Common myeloid progenitor, CD34-positive (primary cell): ENCODE measurements around the gene ATAT1.
"Not testable (repeated sequence)": the region's sequence is repeated elsewhere in the genome, so short reads cannot be mapped to it uniquely, and the experiment has no call there.

Source experiments
- CTCF ChIA-PET: fragments of 350-600 bp; sonication (Branson Sonifier 250); formaldehyde crosslinking; loops from one replicate; lab custom pipeline; 2021; ENCODE audit warnings: antibody characterized with exemption; lab: Charles Lee
- POLR2A ChIA-PET: fragments of 350-600 bp; sonication (Branson Sonifier 250); formaldehyde crosslinking; loops from one replicate; lab custom pipeline; 2021; ENCODE audit warnings: antibody characterized with exemption; lab: Charles Lee
- DNase-seq, 3 donors: peaks; one replicate each; pipeline versions ENCODE4 v3.0.0 to v3.0.0-alpha.2; 2013
- H3K27ac ChIP-seq, 2 experiments: 1 replicate in 1 of 2; 2 replicates in 1 of 2; pipeline ENCODE4 v1.7.0; 2013; ENCODE audit warnings: inconsistent platforms in 2 of 2, low read length in 2 of 2, mild to moderate bottlenecking in 2 of 2, low read depth in 1 of 2, moderate library complexity in 1 of 2; ENCODE audit not compliant: severe bottlenecking in 2 of 2, insufficient read depth in 1 of 2, poor library complexity in 1 of 2
- H3K27me3 ChIP-seq, 5 experiments: replicated peaks in 2 of 5; 1 replicate in 3 of 5; 2 replicates in 2 of 5; pipeline versions ENCODE4 v1.6.1 to v1.7.0; 2013; ENCODE audit warnings: low read length in 4 of 5, mild to moderate bottlenecking in 2 of 5, moderate library complexity in 2 of 5, inconsistent platforms in 1 of 5; ENCODE audit not compliant: insufficient read depth in 5 of 5, control insufficient read depth in 4 of 5
- H3K36me3 ChIP-seq, 4 experiments: 1 replicate in 2 of 4; 2 replicates in 2 of 4; pipeline versions ENCODE4 v1.6.1 to v1.7.0; 2013; ENCODE audit warnings: low read length in 3 of 4, control low read depth in 1 of 4, mild to moderate bottlenecking in 1 of 4; ENCODE audit not compliant: control insufficient read depth in 4 of 4, insufficient read depth in 4 of 4
- H3K4me1 ChIP-seq, 4 experiments: 1 replicate in 3 of 4; 2 replicates in 1 of 4; pipeline versions ENCODE4 v1.6.1 to v1.7.1; 2013; ENCODE audit warnings: low read length in 3 of 4, mild to moderate bottlenecking in 3 of 4, control low read depth in 1 of 4, inconsistent platforms in 1 of 4, moderate library complexity in 1 of 4; ENCODE audit not compliant: control insufficient read depth in 4 of 4, insufficient read depth in 4 of 4; ENCODE audit errors: control extremely low read depth in 1 of 4
- H3K4me3 ChIP-seq, 7 experiments: 1 replicate in 4 of 7; 2 replicates in 3 of 7; pipeline versions ENCODE4 v1.5.1 to v1.7.0; 2013; ENCODE audit warnings: mild to moderate bottlenecking in 7 of 7, low read length in 6 of 7, moderate library complexity in 6 of 7, inconsistent platforms in 2 of 7, low read depth in 2 of 7, control low read depth in 1 of 7; ENCODE audit not compliant: insufficient read depth in 4 of 7, control insufficient read depth in 1 of 7; ENCODE audit errors: extremely low read depth in 1 of 7
- H3K9me3 ChIP-seq, 5 experiments: 1 replicate in 4 of 5; 2 replicates in 1 of 5; pipeline versions ENCODE4 v1.6.1 to v1.7.1; 2013; ENCODE audit warnings: low read length in 4 of 5, mild to moderate bottlenecking in 2 of 5, inconsistent platforms in 1 of 5, low read depth in 1 of 5, moderate library complexity in 1 of 5; ENCODE audit not compliant: control insufficient read depth in 4 of 5, insufficient read depth in 2 of 5; ENCODE audit errors: control extremely low read depth in 1 of 5
- WGBS: methylation state at CpG from one replicate; pipeline ENCODE4 v1.1.5; 2013; ENCODE audit not compliant: insufficient coverage; 5-methylcytosine and 5-hydroxymethylcytosine counted together

ATAT1 gene

GRCh38 chr6:30655743-30656094 is 29.0 kb downstream of the ATAT1 start:
- Histone ChIP-seq H3K27me3 (no peaks in the 10 kb centered on the region), H3K27ac (no peak overlapping the region), H3K9me3 (no peaks in the 10 kb centered on the region), H3K4me3 (no peak overlapping the region), H3K36me3 (peaks cover 36 to 92% (median 77%) of the 10 kb centered on the region in 4 experiments), H3K4me1 (no peaks in the 10 kb centered on the region)
- 92% methylated on average over 3 of the region's 3 CpGs for WGBS
- DNase-seq, result no peak
- POLR2A ChIA-PET, result no interaction called here
- CTCF ChIA-PET, result interaction anchor here (1.2 to 1.8 kb wide), 5 partner anchors 10 to 75 kb away, joined by 3 to 6 read pairs (median 4); partner anchors contain the start of gene DHX16

- 63% methylated on average over 6 of the region's 7 CpGs for WGBS
- no peaks in the 10 kb centered on the region for H3K27me3 ChIP-seq
- CTCF ChIA-PET, result interaction anchor here (1.0 to 1.8 kb wide), 6 partner anchors 9 to 74 kb away, joined by 3 to 6 read pairs (median 4); partner anchors contain the start of gene DHX16
- POLR2A ChIA-PET, result no interaction called here
- H3K4me3 ChIP-seq, result no peak overlapping the region
- DNase-seq, result no peak
- H3K36me3 ChIP-seq, result peaks cover 31 to 87% (median 75%) of the 10 kb centered on the region in 4 experiments
- H3K27ac ChIP-seq, result no peak overlapping the region
- H3K4me1 ChIP-seq, result no peaks in the 10 kb centered on the region
- H3K9me3 ChIP-seq, result no peaks in the 10 kb centered on the region
These were observed 29.8 kb downstream of the ATAT1 start for GRCh38 chr6:30656513-30656912.

- ChIA-PET CTCF (interaction anchor here (0.6 to 1.8 kb wide), 4 partner anchors 22 to 27 kb away, joined by 3 to 4 read pairs (median 3); no protein-coding TSS in a partner anchor), POLR2A (no interaction called here)
- H3K27ac ChIP-seq, result no peak overlapping the region
- no peaks in the 10 kb centered on the region for H3K9me3 ChIP-seq
- H3K4me1 ChIP-seq, result no peaks in the 10 kb centered on the region
- H3K4me3 ChIP-seq, result no peak overlapping the region
- H3K36me3 ChIP-seq, result peaks cover 30 to 88% (median 74%) of the 10 kb centered on the region in 4 experiments
- no peaks in the 10 kb centered on the region for H3K27me3 ChIP-seq
- no peak for DNase-seq
These were observed 30.8 kb downstream of the ATAT1 start for GRCh38 chr6:30657454-30657853.

- DNase-seq, H3K9me3 ChIP-seq, POLR2A ChIA-PET, H3K27ac ChIP-seq, H3K27me3 ChIP-seq, H3K4me1 ChIP-seq, H3K4me3 ChIP-seq: not testable (repeated sequence)
- CTCF ChIA-PET, result interaction anchor here (0.6 to 1.1 kb wide), 3 partner anchors 24 to 71 kb away, joined by 3 read pairs; no protein-coding TSS in a partner anchor
- peaks cover 31 to 88% (median 74%) of the 10 kb centered on the region in 4 experiments for H3K36me3 ChIP-seq
- WGBS, result 97% methylated on average over 3 of the region's 5 CpGs
These were observed 31.2 kb downstream of the ATAT1 start for GRCh38 chr6:30657922-30658321.

- H3K4me3 ChIP-seq, result no peak overlapping the region
- POLR2A ChIA-PET, result interaction anchor here (0.6 kb wide), 1 partner anchor 169 kb away, joined by 4 read pairs; no protein-coding TSS in a partner anchor
- WGBS, result 97% methylated on average over 26 of the region's 34 CpGs
- peaks cover 16 to 75% (median 56%) of the 10 kb centered on the region in 4 experiments for H3K36me3 ChIP-seq
- H3K27ac ChIP-seq, result no peak overlapping the region
- CTCF ChIA-PET, result interaction anchor here (0.6 to 3.4 kb wide), 8 partner anchors 9 to 182 kb away, joined by 3 to 10 read pairs (median 4); no protein-coding TSS in a partner anchor
- no peak for DNase-seq
- H3K9me3 ChIP-seq, result no peaks in the 10 kb centered on the region
- no peaks in the 10 kb centered on the region for H3K4me1 ChIP-seq
- H3K27me3 ChIP-seq, result no peaks in the 10 kb centered on the region
These were observed 38.5 kb downstream of the ATAT1 start for GRCh38 chr6:30664994-30665767.

- H3K9me3 ChIP-seq, H3K27me3 ChIP-seq, H3K4me3 ChIP-seq, H3K4me1 ChIP-seq, POLR2A ChIA-PET, H3K27ac ChIP-seq, DNase-seq: not testable (repeated sequence)
- H3K36me3 ChIP-seq, result peaks cover 19 to 78% (median 59%) of the 10 kb centered on the region in 4 experiments
- CTCF ChIA-PET, result interaction anchor here (1.5 to 3.4 kb wide), 5 partner anchors 10 to 69 kb away, joined by 3 to 10 read pairs (median 4); no protein-coding TSS in a partner anchor
- 100% methylated on average over 1 of the region's 2 CpGs for WGBS
These were observed 39.6 kb downstream of the ATAT1 start for GRCh38 chr6:30666300-30666699.
